ENCODE measurements around the gene ZNF143.
"Not testable (repeated sequence)": the region's sequence is repeated elsewhere in the genome, so short reads cannot be mapped to it uniquely, and the experiment has no call there.

The ZNF143 gene

GRCh38 chr11:9498457-9499078 is 37.8 kb downstream of the ZNF143 start:
- DNase-seq, result no peak

GRCh38 chr11:9506489-9507276 is 45.9 kb downstream of the ZNF143 start:
- peak; percentile 84 for DNase-seq

- DNase-seq, result no peak
Observed at GRCh38 chr11:9507277-9507580, 46.4 kb downstream of the ZNF143 start.

GRCh38 chr11:9509041-9509440 is 48.2 kb downstream of the ZNF143 start:
- DNase-seq, result no peak

- DNase-seq, result no peak
Observed at GRCh38 chr11:9512370-9513019, 51.7 kb downstream of the ZNF143 start.

GRCh38 chr11:9514576-9514975 is 53.8 kb downstream of the ZNF143 start:
- DNase-seq, result not testable (repeated sequence)

GRCh38 chr11:9516113-9516512 is 55.3 kb downstream of the ZNF143 start:
- peak; percentile 12 for DNase-seq

- no peak for DNase-seq
Observed at GRCh38 chr11:9518835-9519410, 58.1 kb downstream of the ZNF143 start.

- no peak for DNase-seq
Observed at GRCh38 chr11:9524001-9524400, 63.2 kb downstream of the ZNF143 start.

- no peak for DNase-seq
Observed at GRCh38 chr11:9525116-9525515, 64.3 kb downstream of the ZNF143 start.

- no peak for DNase-seq
Observed at GRCh38 chr11:9527481-9528135, 66.8 kb downstream of the ZNF143 start.

GRCh38 chr11:9528136-9528501 is 67.3 kb downstream of the ZNF143 start:
- DNase-seq, result no peak

- DNase-seq, result no peak
Observed at GRCh38 chr11:9528573-9529333, 67.9 kb downstream of the ZNF143 start.

GRCh38 chr11:9529334-9529650 is 68.5 kb downstream of the ZNF143 start:
- DNase-seq, result no peak

GRCh38 chr11:9530020-9530621 is 69.3 kb downstream of the ZNF143 start:
- DNase-seq, result no peak

- DNase-seq, result no peak
Observed at GRCh38 chr11:9530901-9531625, 70.3 kb downstream of the ZNF143 start.

GRCh38 chr11:9533058-9533457 is 72.2 kb downstream of the ZNF143 start:
- no peak for DNase-seq

- DNase-seq, result no peak
Observed at GRCh38 chr11:9533736-9534473, 73.1 kb downstream of the ZNF143 start.

GRCh38 chr11:9535189-9535781 is 74.5 kb downstream of the ZNF143 start:
- DNase-seq, result peak; percentile 88

- DNase-seq, result no peak
Observed at GRCh38 chr11:9538548-9538947, 77.7 kb downstream of the ZNF143 start.

All from activated CD4-positive, alpha-beta T cell treated with anti-CD3 and anti-CD28 coated beads for 48 hours (primary cell).